Measurements from ENCODE around the gene RNF208. TPM values are rescaled to one million over a fixed set of nuclear protein-coding genes. Genes with fewer than 3 reads are reported as not detected.

Gene RNF208
- total RNA-seq, 1 donor from 2014 or later: 6.7 TPM

GRCh38 chr9:137194388-137194787 lies 27.7 kb downstream of the RNF208 start:
- no peak for ATAC-seq
- no peak overlapping the region for H3K4me3 ChIP-seq
- H3K36me3 ChIP-seq: peaks cover 24% of the 10 kb centered on the region
- TF ChIP-seq, protein P1, sequence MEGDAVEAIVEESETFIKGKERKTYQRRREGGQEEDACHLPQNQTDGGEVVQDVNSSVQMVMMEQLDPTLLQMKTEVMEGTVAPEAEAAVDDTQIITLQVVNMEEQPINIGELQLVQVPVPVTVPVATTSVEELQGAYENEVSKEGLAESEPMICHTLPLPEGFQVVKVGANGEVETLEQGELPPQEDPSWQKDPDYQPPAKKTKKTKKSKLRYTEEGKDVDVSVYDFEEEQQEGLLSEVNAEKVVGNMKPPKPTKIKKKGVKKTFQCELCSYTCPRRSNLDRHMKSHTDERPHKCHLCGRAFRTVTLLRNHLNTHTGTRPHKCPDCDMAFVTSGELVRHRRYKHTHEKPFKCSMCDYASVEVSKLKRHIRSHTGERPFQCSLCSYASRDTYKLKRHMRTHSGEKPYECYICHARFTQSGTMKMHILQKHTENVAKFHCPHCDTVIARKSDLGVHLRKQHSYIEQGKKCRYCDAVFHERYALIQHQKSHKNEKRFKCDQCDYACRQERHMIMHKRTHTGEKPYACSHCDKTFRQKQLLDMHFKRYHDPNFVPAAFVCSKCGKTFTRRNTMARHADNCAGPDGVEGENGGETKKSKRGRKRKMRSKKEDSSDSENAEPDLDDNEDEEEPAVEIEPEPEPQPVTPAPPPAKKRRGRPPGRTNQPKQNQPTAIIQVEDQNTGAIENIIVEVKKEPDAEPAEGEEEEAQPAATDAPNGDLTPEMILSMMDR (IDR thresholded peaks at IDR 0.05): no peak
- H3K27me3 ChIP-seq: no peaks in the 10 kb centered on the region
- no peaks in the 10 kb centered on the region for H3K9me3 ChIP-seq
- intact Hi-C loops (cut with DNase I): no loop called here
- peaks cover 34% of the 10 kb centered on the region for H3K4me1 ChIP-seq
- H3K27ac ChIP-seq: no peak overlapping the region
- DNase-seq: no peak

- no peaks in the 10 kb centered on the region for H3K9me3 ChIP-seq
- peaks cover 24% of the 10 kb centered on the region for H3K36me3 ChIP-seq
- H3K27ac ChIP-seq: no peak overlapping the region
- intact Hi-C loops (cut with DNase I): no loop called here
- TF ChIP-seq, protein P1 (IDR thresholded peaks at IDR 0.05): no peak
- DNase-seq (no peak), ATAC-seq (no peak)
- peaks cover 30% of the 10 kb centered on the region for H3K4me1 ChIP-seq
- no peaks in the 10 kb centered on the region for H3K27me3 ChIP-seq
- H3K4me3 ChIP-seq: no peak overlapping the region
Measured at GRCh38 chr9:137193771-137194170, 28.3 kb downstream of the RNF208 start.

DNA sequence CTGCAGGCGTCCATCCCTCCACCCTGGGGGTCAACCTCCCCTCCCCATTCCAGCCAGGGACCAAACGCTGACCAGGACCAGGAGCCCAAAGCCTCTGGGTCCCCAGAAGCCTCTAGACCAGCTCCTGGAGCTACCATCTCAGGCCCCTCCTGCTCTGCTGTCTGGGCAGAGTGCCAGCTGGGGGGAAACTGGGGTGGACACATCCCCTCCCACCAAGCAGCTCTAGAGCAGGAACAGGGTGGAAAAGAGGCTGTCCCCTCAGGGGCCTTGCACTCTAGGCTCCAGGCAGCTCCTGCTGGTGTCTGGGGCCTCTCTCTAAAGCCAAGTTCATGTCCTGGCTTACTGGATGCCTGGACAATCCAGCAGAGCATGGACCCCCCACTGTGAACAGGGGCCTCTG lies 29.2 kb downstream of the RNF208 start:
- H3K4me1 ChIP-seq: peaks cover 25% of the 10 kb centered on the region
- ATAC-seq: no peak
- intact Hi-C loops (cut with DNase I): no loop called here

DNA sequence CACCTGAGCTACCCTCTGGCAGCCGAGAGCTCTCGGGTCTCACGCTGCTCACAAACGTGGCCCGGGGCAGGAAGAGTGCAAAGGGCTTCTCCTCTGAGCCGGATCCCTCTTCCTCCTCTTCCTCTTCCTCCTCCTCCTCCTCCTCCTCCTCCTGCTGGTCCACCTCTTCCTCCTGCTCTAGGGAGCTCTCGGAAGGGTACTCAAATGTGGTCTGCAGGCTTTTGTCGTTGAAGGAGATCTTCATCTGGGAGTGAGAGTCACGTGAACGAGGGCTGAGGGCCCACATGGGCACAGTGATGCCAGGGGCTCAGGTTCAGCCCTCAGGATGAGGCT lies 29.6 kb downstream of the RNF208 start:
- ATAC-seq (no peak), DNase-seq (no peak)
- Histone ChIP-seq H3K9me3 (no peaks in the 10 kb centered on the region), H3K27me3 (no peaks in the 10 kb centered on the region), H3K4me1 (peaks cover 29% of the 10 kb centered on the region), H3K27ac (no peak overlapping the region), H3K36me3 (peaks cover 24% of the 10 kb centered on the region), H3K4me3 (no peak overlapping the region)
- TF ChIP-seq, protein P1 (IDR thresholded peaks at IDR 0.05): no peak
- intact Hi-C loops (cut with DNase I): no loop called here

More for the DNA sequence above, 29.2 kb downstream of the RNF208 start:
- no peak overlapping the region for H3K4me3 ChIP-seq
- H3K27me3 ChIP-seq: no peaks in the 10 kb centered on the region
- peaks cover 24% of the 10 kb centered on the region for H3K36me3 ChIP-seq
- no peaks in the 10 kb centered on the region for H3K9me3 ChIP-seq
- no peak overlapping the region for H3K27ac ChIP-seq
- TF ChIP-seq, protein P1 (IDR thresholded peaks at IDR 0.05): no peak
- no peak for DNase-seq

DNA sequence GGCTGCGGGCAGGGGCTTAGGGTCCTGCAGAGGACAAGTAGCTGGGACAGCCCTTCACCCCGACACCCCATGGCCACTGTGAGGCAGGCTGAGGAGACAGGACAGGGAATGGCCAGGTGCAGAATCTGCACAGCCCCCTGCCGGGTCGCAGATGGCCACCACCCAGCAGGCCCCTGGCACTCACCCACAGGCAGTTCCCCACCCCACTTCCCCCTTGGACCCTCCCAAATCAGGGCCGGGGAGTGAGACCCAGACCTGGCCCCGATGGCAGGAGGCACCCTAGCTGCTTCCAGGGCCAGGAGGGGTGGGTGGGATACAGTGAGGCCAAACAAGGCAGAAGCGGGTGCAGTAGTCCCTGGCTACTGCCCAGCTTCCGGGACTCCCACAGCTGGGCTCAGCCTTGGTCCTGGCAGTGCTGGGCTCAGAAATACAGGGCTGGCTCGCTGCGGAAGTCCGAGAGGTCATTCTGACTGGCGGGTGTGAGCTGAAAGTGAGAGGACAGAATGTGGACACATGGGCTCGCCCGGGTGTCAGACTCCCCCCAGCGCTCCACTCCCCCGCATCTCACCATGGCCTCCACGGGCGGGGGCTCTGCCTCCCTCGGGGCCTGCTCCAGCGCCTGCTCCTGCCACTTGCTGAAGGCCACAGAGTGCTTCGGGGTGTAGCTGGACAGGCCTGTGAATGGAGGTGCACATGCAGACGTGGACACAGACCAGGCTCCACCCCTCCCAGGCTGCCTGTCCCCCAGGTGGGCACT lies 30.2 kb downstream of the RNF208 start:
- Histone ChIP-seq H3K27me3 (no peaks in the 10 kb centered on the region), H3K36me3 (peaks cover 28% of the 10 kb centered on the region), H3K4me3 (no peak overlapping the region), H3K4me1 (peaks cover 34% of the 10 kb centered on the region), H3K9me3 (no peaks in the 10 kb centered on the region), H3K27ac (no peak overlapping the region)
- intact Hi-C loops (cut with DNase I): no loop called here
- TF ChIP-seq, protein P1 (IDR thresholded peaks at IDR 0.05): no peak
- DNase-seq (no peak), ATAC-seq (no peak)

Data from upper lobe of right lung (tissue), 1 donor.